ENCODE measurements around the gene NAV2. TPM values are rescaled to one million over a fixed set of nuclear protein-coding genes. Genes with fewer than 3 reads are reported as not detected.

NAV2 gene
- polyA plus RNA-seq, 3 donors, result not detected

- no CpG with 5 or more reads among the region's 2 CpGs for WGBS (ENCODE audit: insufficient coverage)
These were observed 67.1 kb downstream of the NAV2 start for GRCh38 chr11:19779740-19780139.

GRCh38 chr11:19781351-19781750 is 68.7 kb downstream of the NAV2 start:
- H3K27me3 Mint-ChIP-seq (ENCODE audit: low read depth in 3 of 3), result peaks cover 25 to 37% (median 34%) of the 10 kb centered on the region in 3 donors

More at GRCh38 chr11:19779740-19780139, 67.1 kb downstream of the NAV2 start:
- H3K4me3 ChIP-seq (replicated peaks in 1 of 3; ENCODE audit: low read depth in 2 of 3, low read length in 3 of 3), result no peak overlapping the region
- no peak overlapping the region for H3K27ac ChIP-seq (ENCODE audit: low read depth in 1 of 2, low read length in 2 of 2)
- peaks cover 0 to 6% of the 10 kb centered on the region in 2 donors for H3K9me3 ChIP-seq (replicated peaks in 1 of 2; ENCODE audit: control insufficient read depth in 1 of 2, insufficient read depth in 1 of 2, low read length in 2 of 2)
- no peaks in the 10 kb centered on the region for H3K4me1 ChIP-seq (ENCODE audit: control insufficient read depth in 1 of 2, insufficient read depth in 2 of 2, low read length in 2 of 2)
- H3K36me3 Mint-ChIP-seq, result no peaks in the 10 kb centered on the region
- no peak overlapping the region for H2AFZ ChIP-seq (ENCODE audit: insufficient read depth, low read depth, low read length, poor library complexity, severe bottlenecking)
- H3K4me3 Mint-ChIP-seq, result peak overlapping the region in 1 of 2 donors; percentile 7
- DNase-seq, result no peak
- intact Hi-C loops (cut with micrococcal nuclease), result no loop called here
- no peak for TF ChIP-seq CTCF (IDR thresholded peaks at IDR 0.05)
- H3K79me2 ChIP-seq (ENCODE audit: insufficient read depth, low read length), result no peaks in the 10 kb centered on the region
- peaks cover 43 to 52% of the 10 kb centered on the region in 2 donors for H3K27me3 ChIP-seq (ENCODE audit: control insufficient read depth in 2 of 2, insufficient read depth in 2 of 2, low read length in 2 of 2)
- H3K9ac ChIP-seq (ENCODE audit: insufficient read depth, low read length, poor library complexity, severe bottlenecking), result no peak overlapping the region
- H4K20me1 ChIP-seq (ENCODE audit: insufficient read depth, low read length), result no peaks in the 10 kb centered on the region
- H3K4me1 Mint-ChIP-seq, result no peaks in the 10 kb centered on the region
- H3K27ac Mint-ChIP-seq, result no peak overlapping the region
- H3K4me2 ChIP-seq (replicated peaks; ENCODE audit: extremely low read depth, low read length, poor library complexity, severe bottlenecking), result no peak overlapping the region
- H3K9me3 Mint-ChIP-seq, result peaks cover 0 to 16% (median 5%) of the 10 kb centered on the region in 7 donors
- H3K27me3 Mint-ChIP-seq (ENCODE audit: low read depth in 3 of 3), result peaks cover 36 to 52% (median 45%) of the 10 kb centered on the region in 3 donors
- no peaks in the 10 kb centered on the region for H3K36me3 ChIP-seq (replicated peaks in 1 of 2; ENCODE audit: control insufficient read depth in 1 of 2, insufficient read depth in 2 of 2, low read length in 2 of 2)

More at GRCh38 chr11:19781351-19781750, 68.7 kb downstream of the NAV2 start:
- DNase-seq, result no peak
- Mint-ChIP-seq H3K9me3 (peaks cover 0 to 10% (median 0%) of the 10 kb centered on the region in 7 donors), H3K36me3 (no peaks in the 10 kb centered on the region), H3K4me1 (no peaks in the 10 kb centered on the region), H3K27ac (no peak overlapping the region), H3K4me3 (no peak overlapping the region)
- no peak overlapping the region for H3K9ac ChIP-seq (ENCODE audit: insufficient read depth, low read length, poor library complexity, severe bottlenecking)
- no peaks in the 10 kb centered on the region for H3K4me1 ChIP-seq (ENCODE audit: control insufficient read depth in 1 of 2, insufficient read depth in 2 of 2, low read length in 2 of 2)
- no peaks in the 10 kb centered on the region for H4K20me1 ChIP-seq (ENCODE audit: insufficient read depth, low read length)
- no peak overlapping the region for H3K27ac ChIP-seq (ENCODE audit: low read depth in 1 of 2, low read length in 2 of 2)
- H3K4me2 ChIP-seq (replicated peaks; ENCODE audit: extremely low read depth, low read length, poor library complexity, severe bottlenecking), result no peak overlapping the region
- 83% methylated on average over 1 of the region's 1 CpG for WGBS (ENCODE audit: insufficient coverage)
- intact Hi-C loops (cut with micrococcal nuclease), result no loop called here
- peaks cover 0 to 2% of the 10 kb centered on the region in 2 donors for H3K9me3 ChIP-seq (replicated peaks in 1 of 2; ENCODE audit: control insufficient read depth in 1 of 2, insufficient read depth in 1 of 2, low read length in 2 of 2)
- H3K36me3 ChIP-seq (replicated peaks in 1 of 2; ENCODE audit: control insufficient read depth in 1 of 2, insufficient read depth in 2 of 2, low read length in 2 of 2), result no peaks in the 10 kb centered on the region
- H3K27me3 ChIP-seq (ENCODE audit: control insufficient read depth in 2 of 2, insufficient read depth in 2 of 2, low read length in 2 of 2), result peaks cover 31 to 37% of the 10 kb centered on the region in 2 donors
- no peak for TF ChIP-seq CTCF (IDR thresholded peaks at IDR 0.05)
- H2AFZ ChIP-seq (ENCODE audit: insufficient read depth, low read depth, low read length, poor library complexity, severe bottlenecking), result no peak overlapping the region
- H3K79me2 ChIP-seq (ENCODE audit: insufficient read depth, low read length), result no peaks in the 10 kb centered on the region
- H3K4me3 ChIP-seq (replicated peaks in 1 of 3; ENCODE audit: low read depth in 2 of 3, low read length in 3 of 3), result no peak overlapping the region

Data from CD14-positive monocyte (primary cell).